ENCODE results near the gene KCNG2.

GRCh38 chr18:79848294-79848578 lies 50.5 kb downstream of the KCNG2 start:
- TF ChIP-seq CTCF (conservative IDR thresholded peaks at IDR 0.05; ENCODE audit: low read length) (no peak), EZH2phosphoT487 (IDR thresholded peaks at IDR 0.05; ENCODE audit: borderline replicate concordance) (no peak)

All from Loucy (cell line).